Stimulated activated CD4-positive, alpha-beta T cell treated with anti-CD3 and anti-CD28 coated beads, TNF-alpha, amount 100 ng/mL, for 48 hours (primary cell): Measurements from ENCODE around the gene GRAP2.
A peak's percentile ranks its signal among the peaks of the same experiment; 100 is the strongest.
"Not testable (repeated sequence)": the region's sequence is repeated elsewhere in the genome, so short reads cannot be mapped to it uniquely, and the experiment has no call there.

Source experiments
- DNase-seq, 3 donors: peaks; one replicate each; pipeline ENCODE4 v3.0.0-alpha.2; 2020; ENCODE audit warnings: low read depth in 3 of 3

GRAP2 gene

GRCh38 chr22:39943953-39944872 is 43.3 kb downstream of the GRAP2 start:
- no peak for DNase-seq

- no peak for DNase-seq
Measured at GRCh38 chr22:39946126-39946502, 45.2 kb downstream of the GRAP2 start.

GRCh38 chr22:39946503-39947219 is 45.8 kb downstream of the GRAP2 start:
- DNase-seq: no peak

- DNase-seq: no peak
Measured at GRCh38 chr22:39947220-39948216, 46.6 kb downstream of the GRAP2 start.

- no peak for DNase-seq
Measured at GRCh38 chr22:39949964-39950737, 49.3 kb downstream of the GRAP2 start.

GRCh38 chr22:39951603-39952293 is 50.9 kb downstream of the GRAP2 start:
- not testable (repeated sequence) for DNase-seq

- DNase-seq: no peak
Measured at GRCh38 chr22:39952347-39952746, 51.5 kb downstream of the GRAP2 start.

GRCh38 chr22:39953101-39953500 is 52.2 kb downstream of the GRAP2 start:
- no peak for DNase-seq

- no peak for DNase-seq
Measured at GRCh38 chr22:39954584-39955055, 53.7 kb downstream of the GRAP2 start.

GRCh38 chr22:39955675-39956074 is 54.8 kb downstream of the GRAP2 start:
- no peak for DNase-seq

GRCh38 chr22:39956932-39957664 is 56.2 kb downstream of the GRAP2 start:
- no peak for DNase-seq

- no peak for DNase-seq
Measured at GRCh38 chr22:39958009-39958711, 57.3 kb downstream of the GRAP2 start.

GRCh38 chr22:39958949-39959639 is 58.2 kb downstream of the GRAP2 start:
- no peak for DNase-seq

GRCh38 chr22:39959640-39960447 is 59.0 kb downstream of the GRAP2 start, which contains the start of gene TMA7B:
TSS of gene TMA7B (plus strand) at chr22:39960397. CDS start at chr22:39964375, 3,978 bp downstream.
- no peak for DNase-seq

GRCh38 chr22:39960791-39961746 is 60.2 kb downstream of the GRAP2 start:
- DNase-seq: peak; percentile 55 to 73 (median 64)

- DNase-seq: no peak
Measured at GRCh38 chr22:39962071-39962470, 61.2 kb downstream of the GRAP2 start.
